Inflammatory macrophage treated with lipopolysaccharide for 1 hour (primary cell): ENCODE measurements around the gene PARP16.

Source experiments
- DNase-seq, 2 donors: peaks; one replicate each; pipeline ENCODE4 v3.0.0-alpha.2; 2020 to 2022

PARP16 gene, protein sequence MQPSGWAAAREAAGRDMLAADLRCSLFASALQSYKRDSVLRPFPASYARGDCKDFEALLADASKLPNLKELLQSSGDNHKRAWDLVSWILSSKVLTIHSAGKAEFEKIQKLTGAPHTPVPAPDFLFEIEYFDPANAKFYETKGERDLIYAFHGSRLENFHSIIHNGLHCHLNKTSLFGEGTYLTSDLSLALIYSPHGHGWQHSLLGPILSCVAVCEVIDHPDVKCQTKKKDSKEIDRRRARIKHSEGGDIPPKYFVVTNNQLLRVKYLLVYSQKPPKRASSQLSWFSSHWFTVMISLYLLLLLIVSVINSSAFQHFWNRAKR

DNA sequence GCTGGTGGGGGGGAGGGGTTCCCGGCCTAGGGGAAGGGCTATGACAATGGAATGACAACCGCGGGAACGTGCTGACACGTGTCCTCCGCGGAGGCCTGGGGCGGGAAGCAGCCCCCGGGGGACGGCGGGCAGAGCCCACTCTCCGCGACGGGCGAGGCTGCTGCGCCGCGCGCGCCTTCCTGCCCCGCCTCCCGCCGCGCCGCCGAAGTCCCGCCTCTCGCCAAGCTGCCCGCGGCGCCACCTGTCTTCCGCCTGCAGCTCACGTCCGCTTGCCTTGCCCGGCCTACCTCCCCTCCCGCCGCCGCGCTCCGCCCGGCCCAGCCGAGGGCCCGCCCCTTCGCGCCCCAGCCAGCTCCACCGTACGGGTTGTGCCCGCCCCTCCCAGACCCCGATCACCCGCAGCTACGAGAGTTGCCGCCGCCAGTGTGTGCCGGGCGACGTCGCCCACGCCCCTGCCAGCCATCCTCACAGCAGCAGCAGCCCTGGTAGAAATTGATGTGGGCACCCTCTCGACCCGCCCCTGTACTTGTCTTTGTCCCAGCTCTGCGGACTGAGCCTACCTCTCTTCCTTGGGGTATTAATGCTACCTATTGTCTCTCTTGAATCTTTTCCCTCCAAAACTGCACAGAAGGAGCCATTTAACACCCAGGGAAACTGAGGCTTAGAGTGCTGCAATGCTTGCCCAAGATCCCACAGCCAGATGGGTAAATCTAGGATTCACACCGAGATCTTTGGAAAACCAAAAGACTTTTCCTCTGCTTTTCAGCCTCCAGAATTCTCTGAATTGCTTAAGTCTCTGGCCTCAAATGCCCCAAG is at the start of gene PARP16:
PARP16 (minus strand) TSS at position 180 of the 816 bp plus-strand sequence. CDS start 457 bp downstream, outside the sequence.
- peak; percentile 52 to 72 for DNase-seq

DNA sequence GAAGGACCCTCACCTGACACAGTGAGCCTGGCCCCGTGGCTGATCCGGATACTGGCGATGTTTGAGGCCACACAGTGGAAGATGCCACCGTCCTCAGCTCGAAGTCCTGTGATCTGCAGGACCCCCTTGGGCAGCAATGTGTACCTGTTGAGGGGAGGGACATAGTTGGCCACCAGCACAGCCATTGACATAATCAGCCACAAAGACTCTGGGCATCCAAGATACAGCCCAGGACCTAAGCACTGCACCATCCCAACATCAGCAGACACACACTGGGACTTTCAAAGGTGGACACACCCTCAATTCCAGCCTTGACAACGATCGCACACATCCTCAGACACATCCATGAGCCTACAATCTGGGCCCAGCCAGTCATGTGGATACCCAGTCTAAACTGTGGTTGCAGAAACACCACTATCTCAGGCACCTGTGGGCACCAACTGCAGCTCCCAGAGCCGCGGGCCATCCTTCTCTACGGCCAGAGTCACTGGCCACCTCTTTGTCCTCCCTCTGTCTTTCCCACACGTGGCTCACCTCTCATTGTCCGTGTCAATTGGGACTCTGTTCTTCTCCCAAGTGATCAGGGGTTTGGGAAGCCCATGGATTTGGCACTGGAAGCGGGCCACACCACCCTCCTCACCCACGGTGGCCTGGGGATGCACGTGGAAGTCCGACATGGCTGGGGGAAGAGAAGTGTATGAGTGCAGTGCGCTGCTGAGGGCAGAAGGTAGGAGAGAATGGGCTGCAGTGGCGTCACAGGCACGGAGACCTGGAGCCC is 48.8 kb upstream of the PARP16 start:
- no peak for DNase-seq

DNA sequence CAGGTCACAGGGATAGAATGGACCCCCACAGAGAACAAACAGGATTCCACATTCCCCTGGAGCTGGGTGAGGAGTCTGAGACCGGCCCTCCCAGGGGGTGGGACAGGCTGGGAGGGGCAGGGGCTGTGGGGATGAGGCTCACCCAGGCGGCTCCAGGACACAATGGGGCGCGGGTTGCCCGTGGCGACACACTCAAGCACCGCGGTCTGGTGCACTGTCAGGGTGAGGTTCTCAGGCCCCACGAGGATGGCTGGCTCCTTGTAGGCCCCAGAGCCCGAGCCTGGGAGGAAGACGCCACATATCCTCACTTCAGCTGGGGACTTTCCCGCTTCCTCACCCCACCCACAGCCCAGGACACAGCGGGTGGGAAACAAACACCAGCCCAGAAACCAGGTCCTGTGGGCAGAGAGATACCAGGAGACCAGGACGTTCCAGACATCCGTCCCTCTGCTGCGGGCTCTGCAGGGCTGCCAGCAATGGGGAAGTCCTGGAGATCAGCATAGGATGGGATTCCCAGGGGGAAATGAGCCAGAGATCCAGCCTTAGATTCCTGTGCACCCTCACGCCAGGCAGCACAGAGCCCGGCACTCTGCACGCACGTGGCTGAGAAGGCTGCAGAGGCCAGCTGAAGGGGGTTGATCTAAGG is 48.0 kb upstream of the PARP16 start:
- DNase-seq, result no peak

DNA sequence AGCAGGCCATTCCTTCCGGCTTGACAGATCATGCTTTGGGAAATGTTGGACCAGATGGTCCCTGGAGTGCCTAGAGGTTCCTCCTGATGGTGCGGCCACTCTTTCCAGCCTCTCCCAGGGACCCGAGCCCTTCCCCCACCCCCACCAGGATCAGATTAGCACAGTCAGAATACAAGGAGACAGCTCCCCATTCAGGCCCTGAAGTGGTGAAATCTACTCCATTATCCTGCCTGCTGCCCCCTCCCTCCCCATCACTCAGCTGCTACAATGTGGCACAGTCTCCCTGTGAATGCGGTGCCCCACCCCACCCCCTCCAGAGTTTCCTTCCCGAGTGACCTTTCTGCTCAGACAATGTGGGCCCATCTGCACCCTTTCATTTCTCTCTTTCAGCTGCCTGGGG is 47.2 kb upstream of the PARP16 start:
- no peak for DNase-seq

DNA sequence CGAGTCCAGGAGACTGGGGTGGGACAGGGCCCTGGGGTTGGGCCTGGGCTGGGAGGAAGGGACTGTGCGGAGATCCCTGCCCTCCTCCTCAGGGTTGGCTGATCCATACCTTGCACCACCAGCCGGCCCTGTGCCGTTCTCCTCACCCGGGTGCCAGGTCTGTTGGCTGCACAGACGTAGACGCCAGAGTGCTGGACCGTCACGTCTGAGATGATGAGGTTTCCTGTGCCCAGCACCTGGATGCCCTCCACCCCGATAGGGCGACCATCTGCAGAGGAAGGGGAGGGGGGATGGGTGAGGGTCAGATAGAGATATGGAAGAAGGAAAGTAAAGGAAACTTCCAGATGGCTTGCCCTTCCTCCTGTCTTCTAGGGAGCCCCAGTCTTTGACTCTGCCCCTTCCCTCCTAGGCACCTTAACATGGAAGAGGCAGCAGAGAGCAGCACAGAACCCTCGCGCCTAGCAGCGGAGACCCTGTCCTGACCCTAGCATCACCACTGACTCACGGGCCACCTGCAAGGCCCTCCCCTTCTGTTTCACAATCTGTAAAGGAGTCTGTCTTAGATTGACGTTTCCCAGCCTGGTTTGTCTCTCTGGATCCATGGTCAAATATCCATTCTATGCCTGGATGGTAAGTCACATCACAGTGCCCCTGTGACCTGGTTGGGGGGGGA is 46.6 kb upstream of the PARP16 start:
- no peak for DNase-seq

DNA sequence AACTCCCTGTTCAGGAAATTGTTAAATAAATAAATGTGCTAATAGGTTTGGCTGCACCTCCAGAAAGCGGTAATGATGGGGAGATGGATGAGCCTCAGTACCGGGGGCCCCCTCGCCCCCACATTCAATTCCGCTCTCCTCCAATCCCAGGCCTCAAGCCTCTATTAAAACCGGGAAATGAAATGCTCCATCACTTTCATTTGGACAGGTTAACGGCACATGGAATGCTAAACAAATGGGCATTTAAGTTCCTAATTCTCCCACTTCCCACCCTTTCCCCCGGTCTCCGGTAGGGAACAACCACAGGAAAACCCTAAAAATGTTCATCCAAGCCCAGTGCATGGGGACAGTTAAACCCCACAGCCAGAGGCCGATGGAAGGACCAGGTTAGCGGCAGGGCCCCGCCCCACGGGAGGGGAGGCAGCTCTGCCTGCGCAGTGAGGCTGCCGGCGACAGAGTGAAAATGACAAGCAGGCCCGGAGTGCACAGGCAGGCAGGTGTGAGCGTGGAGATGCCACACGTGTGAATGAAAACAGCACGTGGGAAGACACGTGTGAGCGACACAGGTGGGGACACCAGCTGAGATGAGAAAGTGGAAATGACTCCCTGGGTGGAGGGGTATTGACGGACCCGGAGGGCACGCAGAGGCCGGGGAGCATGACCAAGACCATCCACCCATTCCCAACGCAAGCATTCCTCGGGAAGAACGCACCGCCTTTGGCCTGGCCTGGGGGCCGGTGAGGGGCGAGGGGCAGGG is 45.9 kb upstream of the PARP16 start:
- DNase-seq, result no peak

DNA sequence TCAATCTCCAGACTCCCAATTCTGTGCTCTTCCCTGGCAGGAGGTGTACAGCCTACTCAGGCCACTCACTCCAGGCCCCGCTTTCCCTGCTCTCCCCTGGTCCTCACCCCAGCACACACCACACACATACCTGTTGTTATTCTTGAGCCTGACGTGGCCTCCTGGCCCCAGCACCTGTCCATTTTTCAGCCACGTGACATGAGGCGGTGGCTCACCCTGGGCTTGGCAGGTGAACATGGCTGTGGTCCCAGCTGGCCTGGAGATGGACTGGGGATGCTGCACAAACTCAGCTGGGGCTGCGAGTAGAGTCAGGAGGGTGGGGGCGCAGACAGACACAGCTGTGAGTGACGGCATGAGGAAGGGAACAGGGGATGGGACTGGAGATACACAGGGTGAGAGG is 45.1 kb upstream of the PARP16 start:
- no peak for DNase-seq

DNA sequence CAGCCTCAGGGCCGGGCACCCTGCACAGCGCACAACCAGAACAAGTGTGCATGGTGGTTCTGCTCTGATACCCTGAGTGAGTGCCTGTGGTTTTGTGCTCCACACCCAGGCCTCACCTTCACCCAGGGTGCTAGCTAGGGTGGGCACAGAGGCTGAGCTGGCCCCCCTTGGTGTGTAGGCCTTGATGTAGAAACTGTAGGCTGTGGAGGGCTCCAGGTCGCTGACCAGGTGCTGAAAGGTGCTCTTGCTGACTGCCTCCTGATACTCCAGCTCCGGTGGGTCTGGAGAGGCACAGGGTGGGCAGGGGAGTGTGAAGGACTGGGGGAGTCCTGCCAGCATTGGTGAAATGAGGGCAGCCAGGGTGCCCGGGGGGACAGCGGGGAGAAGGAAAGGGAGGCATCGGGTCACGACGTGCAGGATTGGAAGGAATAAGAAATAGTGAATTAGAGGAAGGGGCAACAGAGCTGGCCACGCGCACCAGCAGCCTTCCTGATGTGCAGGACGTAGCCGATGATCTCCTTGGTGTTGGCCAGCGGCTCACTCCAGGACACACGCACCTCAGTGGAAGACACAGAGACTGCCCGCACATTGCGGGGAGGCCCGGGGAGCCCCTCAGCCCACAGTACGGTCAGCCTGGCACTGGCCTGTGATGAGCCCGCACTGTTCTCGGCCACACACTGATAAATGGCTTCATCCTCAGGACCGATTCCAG is 44.4 kb upstream of the PARP16 start:
- DNase-seq, result no peak

DNA sequence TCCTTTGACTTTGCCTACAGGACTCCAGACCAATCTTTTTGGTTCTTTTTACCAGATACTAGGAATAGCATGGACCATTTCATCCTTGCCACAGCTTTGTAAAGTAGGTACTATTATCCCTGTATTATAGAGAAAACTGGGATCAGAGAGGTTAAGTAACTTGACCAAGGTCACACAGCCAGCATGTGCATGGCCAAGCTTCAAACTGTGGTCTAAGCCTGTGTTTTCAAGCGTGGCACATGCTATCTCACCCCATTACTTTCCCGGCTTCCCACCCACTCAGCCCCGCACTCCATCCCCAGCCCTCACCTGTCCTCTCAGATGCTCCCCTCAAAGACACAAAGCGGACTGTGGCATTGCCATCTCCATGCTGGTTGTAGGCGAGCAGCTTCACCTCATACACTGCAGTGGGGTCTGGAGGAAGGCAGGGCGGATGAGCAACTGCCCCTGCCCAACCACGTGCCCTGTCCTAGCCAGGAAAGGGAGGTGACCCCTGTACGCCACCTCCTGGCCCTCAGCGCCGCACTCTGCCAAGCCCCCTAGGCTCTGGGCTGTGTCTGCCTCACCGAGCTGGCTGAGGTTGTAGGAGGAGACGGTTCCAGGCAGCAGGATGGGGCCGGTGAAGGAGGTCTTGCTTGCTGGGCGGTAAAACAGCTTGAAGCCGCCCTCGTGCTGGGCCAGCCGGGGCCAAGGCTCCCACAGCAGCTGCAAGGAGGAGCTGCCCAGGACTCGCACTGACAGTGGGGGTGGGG is 43.5 kb upstream of the PARP16 start:
- DNase-seq, result no peak

DNA sequence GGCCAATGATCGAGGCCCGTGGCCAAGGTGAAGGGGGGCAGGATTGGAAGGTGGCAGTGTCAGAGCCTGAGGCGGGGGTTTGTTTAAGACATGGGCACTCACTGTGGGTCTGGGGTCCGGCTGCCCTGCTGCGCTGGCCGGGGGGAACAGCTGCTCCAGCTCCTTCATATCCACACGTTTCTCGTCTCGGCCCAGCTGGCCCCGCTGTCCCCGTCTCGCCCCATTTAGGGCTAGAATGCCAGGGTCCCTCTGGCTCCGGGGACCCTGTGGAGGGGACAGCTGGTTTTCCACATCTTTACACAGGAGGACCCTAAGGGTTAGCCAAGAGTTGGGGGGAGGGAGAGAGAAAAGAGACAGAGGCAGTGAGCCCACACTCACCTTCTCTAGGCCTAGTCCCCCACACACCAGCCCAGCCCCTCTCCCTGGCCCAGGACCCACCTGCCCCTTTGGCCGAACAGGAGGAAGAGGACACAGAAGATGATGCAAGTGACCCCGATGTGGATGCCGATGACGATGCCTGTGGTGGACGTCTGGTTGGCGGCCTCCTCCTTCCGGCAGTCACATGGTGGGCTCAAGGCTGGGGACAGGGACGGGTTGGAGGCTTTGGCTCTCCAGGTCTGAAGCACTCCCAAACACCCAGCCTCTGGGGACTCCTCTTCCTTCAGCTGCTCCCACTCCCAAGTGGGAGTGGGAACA is 42.8 kb upstream of the PARP16 start:
- DNase-seq, result no peak

DNA sequence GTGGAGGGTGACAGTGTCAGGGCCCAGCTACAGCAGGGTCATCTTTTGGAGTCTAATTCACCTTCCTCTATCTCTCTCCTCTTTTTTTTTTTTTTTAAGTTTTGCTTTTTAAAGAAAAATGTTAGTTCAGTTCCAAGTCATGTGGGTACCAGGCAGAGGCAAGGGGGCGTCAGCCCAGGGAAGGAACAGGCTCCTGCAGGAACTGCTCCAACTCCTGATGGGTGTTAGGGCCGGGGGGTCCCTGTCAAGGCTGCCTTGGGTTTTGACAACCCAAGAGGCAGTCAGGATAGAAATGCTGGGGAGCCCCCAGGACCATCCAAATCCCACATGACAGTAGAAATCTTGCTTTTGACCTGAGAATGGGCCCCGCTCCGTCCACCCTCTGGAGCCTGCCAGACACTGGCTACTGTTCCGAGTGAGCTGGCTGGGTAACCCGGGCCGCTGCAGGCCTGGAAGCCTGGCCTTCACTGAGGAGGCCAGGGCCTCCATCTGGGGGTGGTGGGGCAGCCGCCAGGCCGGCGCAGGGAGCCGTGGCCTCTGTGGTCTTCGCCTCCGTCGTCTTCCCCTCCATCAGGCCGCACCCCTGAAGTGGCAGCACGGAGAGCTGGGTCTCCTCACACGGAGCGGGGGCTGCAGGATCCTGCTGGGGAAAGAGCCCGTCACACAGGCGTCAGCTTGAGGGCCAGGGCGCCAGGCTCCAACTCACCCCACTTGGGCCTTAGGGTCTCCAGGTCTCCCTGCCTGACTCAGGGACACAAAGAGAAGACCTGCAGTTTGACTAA is 42.0 kb upstream of the PARP16 start:
- DNase-seq, result no peak

DNA sequence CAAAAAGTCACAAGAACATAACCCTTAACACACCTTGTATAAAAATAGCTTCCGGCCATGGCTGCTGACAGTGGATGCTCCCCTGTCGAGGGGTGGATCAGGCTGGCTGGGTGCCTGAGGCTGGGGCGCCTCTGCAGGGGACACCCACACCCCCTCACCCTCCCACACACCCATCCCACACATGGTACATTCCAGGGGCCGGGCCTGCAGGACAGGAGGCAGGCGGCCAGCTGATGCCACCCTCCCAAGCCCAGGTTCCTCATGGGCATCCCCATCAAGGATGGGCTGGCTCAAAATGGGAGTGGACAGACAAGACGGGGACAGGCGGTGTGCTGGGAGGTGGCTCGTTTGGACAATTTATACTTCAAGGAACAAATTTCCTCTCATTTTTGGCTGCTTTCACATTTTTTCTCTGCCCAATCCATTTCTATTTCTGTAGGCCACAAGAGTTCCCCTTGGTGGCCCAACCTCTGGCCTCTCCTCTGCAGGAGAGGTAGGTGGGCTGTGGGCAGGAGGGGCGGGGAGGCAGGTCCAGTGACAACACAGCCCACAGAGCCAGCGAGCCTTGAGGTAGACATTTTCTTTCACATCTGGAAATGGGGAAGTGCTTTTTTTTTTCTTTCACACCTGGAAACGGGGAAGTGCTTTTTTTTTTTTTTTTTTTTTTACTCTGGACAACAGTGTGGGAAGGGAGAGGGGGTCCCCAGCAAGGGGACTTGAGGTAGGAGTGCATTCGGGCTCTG is 41.1 kb upstream of the PARP16 start:
- DNase-seq, result no peak

DNA sequence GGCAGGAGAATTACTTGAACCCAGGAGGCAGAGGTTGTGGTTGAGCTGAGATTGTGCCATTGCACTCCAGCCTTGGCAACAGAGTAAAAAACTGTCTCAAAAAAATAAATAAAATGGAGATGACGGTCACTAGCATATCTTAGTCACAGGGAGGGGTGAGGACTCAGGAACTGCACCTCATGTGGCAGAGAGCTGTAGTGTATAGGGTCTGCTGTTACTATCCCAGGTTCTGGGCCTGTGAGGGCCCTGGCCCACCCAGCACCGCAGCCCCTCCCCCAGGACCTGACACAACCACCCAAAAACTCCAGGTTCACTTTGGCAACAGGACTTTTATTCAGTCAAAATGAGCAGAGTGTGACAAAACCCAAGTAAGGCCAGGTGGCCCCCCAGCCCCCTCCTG is 40.1 kb upstream of the PARP16 start:
- no peak for DNase-seq

DNA sequence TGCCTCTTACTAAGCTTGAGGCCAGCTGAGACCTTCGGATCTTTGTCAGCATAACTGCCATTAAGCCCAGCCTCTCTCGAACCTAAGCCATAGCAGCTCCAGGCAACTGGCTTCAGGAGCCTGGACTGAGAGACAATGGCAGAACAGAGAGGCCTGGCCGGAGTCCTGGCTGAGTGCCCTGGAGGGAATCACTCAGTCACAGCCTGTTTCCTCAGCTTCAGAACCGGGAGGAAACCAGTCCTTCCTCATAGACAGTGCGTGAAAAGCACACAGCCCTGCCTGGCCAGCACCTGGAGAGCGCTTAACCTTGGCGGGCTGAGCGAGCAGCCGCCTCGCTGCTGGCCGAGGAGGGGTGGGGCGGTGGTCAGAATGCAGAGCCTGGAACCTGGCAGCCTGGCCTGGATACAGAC is 39.4 kb upstream of the PARP16 start:
- DNase-seq, result no peak

DNA sequence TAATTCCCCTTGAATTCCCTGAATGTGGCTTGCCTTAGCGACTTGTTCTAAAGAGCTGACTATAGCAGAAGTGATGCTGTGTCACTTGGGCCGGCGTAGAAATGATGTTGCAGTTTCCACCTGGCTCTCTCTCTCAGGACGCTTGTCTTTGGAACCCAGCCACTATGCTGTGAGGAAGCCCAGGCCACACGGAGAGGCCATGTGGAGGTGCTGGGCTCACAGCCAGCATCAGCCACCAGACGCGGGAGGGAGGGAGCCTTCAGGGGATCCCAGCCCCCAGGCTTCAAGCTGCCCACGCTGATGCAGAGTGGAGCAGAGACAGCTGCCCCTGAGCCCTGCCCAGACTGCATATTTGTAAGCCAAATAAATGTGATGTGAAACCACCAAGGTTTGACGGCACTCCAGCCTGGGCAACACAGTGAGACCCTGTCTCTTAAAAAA is 36.4 kb upstream of the PARP16 start:
- DNase-seq, result no peak

DNA sequence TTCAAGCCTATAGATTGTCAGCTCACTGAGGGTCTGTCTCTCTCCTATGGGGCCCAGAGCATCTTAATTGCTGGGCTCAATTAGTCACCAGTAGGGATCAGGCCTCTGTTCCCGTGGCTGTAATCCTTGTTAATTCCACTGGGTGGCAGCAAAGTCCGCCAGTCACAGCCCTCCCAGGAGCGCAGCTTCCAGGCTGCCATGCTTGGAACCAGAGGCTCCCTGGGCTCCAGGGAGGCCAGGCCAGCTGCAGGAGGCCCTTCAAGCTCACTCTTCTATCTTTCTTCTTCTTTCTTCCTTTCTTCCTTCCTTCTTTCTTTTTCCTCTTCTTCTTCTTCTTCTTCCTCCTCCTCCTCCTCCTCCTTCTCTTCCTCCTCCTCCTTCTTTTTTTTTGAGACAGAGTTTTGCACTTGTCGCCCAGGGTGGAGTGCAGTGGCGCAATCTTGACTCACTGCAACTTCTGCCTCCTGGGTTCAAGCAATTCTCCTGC is 32.2 kb upstream of the PARP16 start:
- DNase-seq, result peak; percentile 63 to 92

DNA sequence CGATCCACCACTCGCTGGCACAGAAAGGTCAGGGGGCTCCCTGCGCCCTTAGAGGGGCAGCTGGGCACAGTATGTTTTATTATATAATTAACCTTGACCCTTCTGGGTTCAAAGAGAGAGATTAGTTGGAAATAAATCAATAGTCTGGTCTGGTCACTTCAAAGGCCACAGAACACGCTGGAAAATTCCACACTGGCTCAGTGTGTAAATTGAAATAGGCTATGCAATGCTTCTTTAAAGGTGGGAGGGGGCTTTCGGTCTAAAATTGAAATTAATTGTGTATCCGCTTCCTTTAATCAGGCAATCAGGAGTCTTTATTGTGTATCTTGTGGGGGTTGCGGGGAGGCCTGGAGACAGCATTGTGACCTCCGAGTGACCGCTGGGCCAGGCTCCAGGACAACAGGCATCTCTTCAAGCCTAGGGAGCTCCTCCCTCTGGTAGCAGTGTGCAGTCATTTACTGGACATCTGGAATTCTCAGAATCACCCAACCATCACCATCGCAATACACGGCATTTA is 25.8 kb upstream of the PARP16 start:
- no peak for DNase-seq
